Endothelial cell of umbilical vein (primary cell): ENCODE measurements around the gene ARHGAP27. TPM values are rescaled to one million over a fixed set of nuclear protein-coding genes. Genes with fewer than 3 reads are reported as not detected.

Experiments used
- BruUV-seq: library from RNA; stranded (reverse); fragments of 400-500 nt; replicated peaks from 2 replicates; lab custom pipeline; 2021; lab: Mats Ljungman, UMichigan
- CTCF ChIA-PET: fragments of 300-600, 350-600 bp; sonication (Branson Sonifier 250); formaldehyde crosslinking; loops from one replicate; lab custom pipeline; 2021; ENCODE audit warnings: antibody characterized with exemption, inconsistent platforms; lab: Charles Lee
- POLR2A ChIA-PET: fragments of 300-600, 350-600 bp; sonication (Branson Sonifier 250); formaldehyde crosslinking; loops from one replicate; lab custom pipeline; 2021; ENCODE audit warnings: antibody characterized with exemption, inconsistent platforms; lab: Charles Lee
- DNase-seq: peaks from one replicate; pipeline ENCODE4 v3.0.0-alpha.2; 2011; ENCODE audit warnings: low read depth, low spot score
- FAIRE-seq: peaks from 2 replicates; lab custom pipeline; 2011; peaks lifted over from hg19 to GRCh38; lab: Jason Lieb, UNC
- H2AFZ ChIP-seq: 2 replicates; pipeline ENCODE4 v1.6.0; 2012; ENCODE audit warnings: low read depth, low read length, control low read depth, inconsistent platforms
- H3K27ac ChIP-seq: 2 replicates; pipeline ENCODE4 v1.5.1; 2011; ENCODE audit warnings: low read depth, mild to moderate bottlenecking, control low read depth, low read length, moderate library complexity; ENCODE audit not compliant: insufficient read depth
- H3K27me3 ChIP-seq, 2 experiments: 2 replicates each; pipeline versions ENCODE4 v1.6.0 to v1.6.1; 2011; ENCODE audit warnings: low read length in 2 of 2, mixed read lengths in 1 of 2; ENCODE audit not compliant: control insufficient read depth in 2 of 2, insufficient read depth in 2 of 2
- H3K36me3 ChIP-seq, 2 experiments: 2 replicates in 1 of 2; 3 replicates in 1 of 2; pipeline ENCODE4 v1.5.1; 2011; ENCODE audit warnings: low read length in 2 of 2, mild to moderate bottlenecking in 1 of 2, moderate library complexity in 1 of 2; ENCODE audit not compliant: control insufficient read depth in 2 of 2, insufficient read depth in 2 of 2; ENCODE audit errors: extremely low read depth in 1 of 2
- H3K4me1 ChIP-seq: 3 replicates; pipeline ENCODE4 v1.5.1; 2011; ENCODE audit warnings: mild to moderate bottlenecking, low read length; ENCODE audit not compliant: control insufficient read depth, insufficient read depth; ENCODE audit errors: extremely low read depth
- H3K4me2 ChIP-seq: 2 replicates; pipeline ENCODE4 v1.6.1; 2011; ENCODE audit warnings: low read length, control low read depth, mixed read lengths; ENCODE audit not compliant: insufficient read depth
- H3K4me3 ChIP-seq, 3 experiments: fragments of 200-600 bp in 1 of 3; sonication (generic), shearing (Covaris generic) in 1 of 3; replicated peaks in 1 of 3; 2 replicates each; pipeline ENCODE4 v1.5.1; 2011 to 2016; ENCODE audit warnings: control low read depth in 3 of 3, low read length in 3 of 3, mild to moderate bottlenecking in 2 of 3, inconsistent platforms in 1 of 3, low read depth in 1 of 3, moderate library complexity in 1 of 3; ENCODE audit not compliant: insufficient read depth in 1 of 3
- H3K79me2 ChIP-seq: 2 replicates; pipeline ENCODE4 v1.6.0; 2012; ENCODE audit warnings: low read length, inconsistent platforms; ENCODE audit not compliant: control insufficient read depth, insufficient read depth
- H3K9ac ChIP-seq: replicated peaks from 2 replicates; pipeline ENCODE3; 2011; ENCODE audit warnings: low read length, control low read depth; ENCODE audit not compliant: insufficient read depth; ENCODE audit errors: extremely low read depth
- H3K9me1 ChIP-seq: replicated peaks from 3 replicates; pipeline ENCODE4 v1.6.0; 2011; ENCODE audit warnings: mild to moderate bottlenecking, low read length; ENCODE audit not compliant: control insufficient read depth, insufficient read depth; ENCODE audit errors: extremely low read depth
- H3K9me3 ChIP-seq: replicated peaks from 2 replicates; pipeline ENCODE4 v1.5.1; 2012; ENCODE audit warnings: low read length, inconsistent platforms; ENCODE audit not compliant: control insufficient read depth, insufficient read depth
- H4K20me1 ChIP-seq: replicated peaks from 2 replicates; pipeline ENCODE3; 2011; ENCODE audit warnings: mild to moderate bottlenecking, low read length; ENCODE audit not compliant: control insufficient read depth, insufficient read depth; ENCODE audit errors: extremely low read depth
- EZH2 ChIP-seq: IDR thresholded peaks from 2 replicates; pipeline ENCODE4 v1.6.1; 2012; ENCODE audit warnings: borderline replicate concordance, low read depth, mild to moderate bottlenecking, moderate library complexity, low read length, inconsistent platforms; ENCODE audit not compliant: severe bottlenecking
- FOS ChIP-seq: IDR thresholded peaks from 2 replicates; pipeline ENCODE4 v1.6.1; 2011; ENCODE audit warnings: mild to moderate bottlenecking, low read length, moderate library complexity, borderline replicate concordance; ENCODE audit not compliant: insufficient read depth
- GATA2 ChIP-seq: IDR thresholded peaks from 2 replicates; pipeline ENCODE4 v1.7.0; 2011; ENCODE audit warnings: low read depth, mild to moderate bottlenecking, moderate library complexity, mixed read lengths, low read length; ENCODE audit not compliant: insufficient read length, insufficient read depth
- JUN ChIP-seq: IDR thresholded peaks from 2 replicates; pipeline ENCODE4 v1.6.1; 2011; ENCODE audit warnings: borderline replicate concordance, low read depth; ENCODE audit not compliant: insufficient read length, insufficient read depth
- MAX ChIP-seq: IDR thresholded peaks from 2 replicates; pipeline ENCODE4 v1.6.1; 2011; ENCODE audit not compliant: insufficient read depth, insufficient read length
- MYC ChIP-seq: IDR thresholded peaks from one replicate; pipeline ENCODE4 v1.6.1; 2011; ENCODE audit warnings: mild to moderate bottlenecking, low read depth, low read length
- POLR2A ChIP-seq: IDR thresholded peaks from 2 replicates; pipeline ENCODE4 v1.6.1; 2012; ENCODE audit warnings: low read depth, mild to moderate bottlenecking, control low read depth, low read length
- POLR2AphosphoS5 ChIP-seq: IDR thresholded peaks from 2 replicates; pipeline ENCODE4 v1.6.1; 2012; ENCODE audit warnings: low read depth, mild to moderate bottlenecking, control low read depth, low read length, moderate library complexity; ENCODE audit not compliant: insufficient read depth
- dilution Hi-C: fragments of 300-500 bp; cut with MboI; formaldehyde crosslinking; loops from one replicate; pipeline ENCODE4 v1.15.0; 2019; ENCODE audit warnings: low sequenced_read_pairs; ENCODE audit not compliant: extremely low pct_ligation_motif_present
- intact Hi-C: fragments of 100-400 bp; cut with micrococcal nuclease; formaldehyde crosslinking; loops from one replicate; pipeline ENCODE4 v1.10.0; 2022
- polyA plus RNA-seq, 4 experiments: library from polyadenylated mRNA; depleted of rRNA in 3 of 4; stranded (reverse) in 3 of 4; unstranded in 1 of 4; fragments of >200 nt; gene quantifications; 2 replicates each; pipeline versions ENCODE4 v1.2.1 to v1.2.3, GENCODE V29; 2011 to 2012; ENCODE audit warnings: missing spikeins in 1 of 4
- total RNA-seq: library from RNA; stranded (reverse); gene quantifications from 2 replicates; pipeline ENCODE4 v1.2.3, GENCODE V29; 2021
- TF ChIP-seq, protein P1 (sequence below), 2 donors: IDR thresholded peaks; 1 replicate in 1 of 2; 2 replicates in 1 of 2; pipeline ENCODE4 v1.5.1; 2011; ENCODE audit warnings: low read length in 2 of 2, mild to moderate bottlenecking in 2 of 2, moderate library complexity in 2 of 2, control low read depth in 1 of 2, inconsistent platforms in 1 of 2, low read depth in 1 of 2; ENCODE audit not compliant: insufficient read depth in 1 of 2; ENCODE audit errors: extremely low read depth in 1 of 2

ARHGAP27 gene
- total and polyA plus RNA-seq, 2 donors (not counting 3 experiments of a cell fraction or from before 2014, with no cell fraction given) = 21.0 to 47.0 TPM

- no peaks in the 10 kb centered on the region for H4K20me1 ChIP-seq
- H2AFZ ChIP-seq = no peak overlapping the region
- H3K27me3 ChIP-seq = no peaks in the 10 kb centered on the region
- H3K27ac ChIP-seq = no peak overlapping the region
- no peak overlapping the region for H3K4me2 ChIP-seq
- H3K4me1 ChIP-seq = no peaks in the 10 kb centered on the region
- no peak overlapping the region for H3K9ac ChIP-seq
- H3K9me3 ChIP-seq = no peaks in the 10 kb centered on the region
- ChIA-PET CTCF (interaction anchor here (1.7 to 3.6 kb wide), 2 partner anchors 63 to 102 kb away, joined by 6 to 25 read pairs; partner anchors contain the start of gene MAP3K14), POLR2A (no interaction called here)
- BruUV-seq = no TSS peak
- dilution Hi-C loops = no loop called here
- no peak for FAIRE-seq
- H3K9me1 ChIP-seq = no peaks in the 10 kb centered on the region
- TF ChIP-seq MYC = no peak
- TF ChIP-seq, protein P1, sequence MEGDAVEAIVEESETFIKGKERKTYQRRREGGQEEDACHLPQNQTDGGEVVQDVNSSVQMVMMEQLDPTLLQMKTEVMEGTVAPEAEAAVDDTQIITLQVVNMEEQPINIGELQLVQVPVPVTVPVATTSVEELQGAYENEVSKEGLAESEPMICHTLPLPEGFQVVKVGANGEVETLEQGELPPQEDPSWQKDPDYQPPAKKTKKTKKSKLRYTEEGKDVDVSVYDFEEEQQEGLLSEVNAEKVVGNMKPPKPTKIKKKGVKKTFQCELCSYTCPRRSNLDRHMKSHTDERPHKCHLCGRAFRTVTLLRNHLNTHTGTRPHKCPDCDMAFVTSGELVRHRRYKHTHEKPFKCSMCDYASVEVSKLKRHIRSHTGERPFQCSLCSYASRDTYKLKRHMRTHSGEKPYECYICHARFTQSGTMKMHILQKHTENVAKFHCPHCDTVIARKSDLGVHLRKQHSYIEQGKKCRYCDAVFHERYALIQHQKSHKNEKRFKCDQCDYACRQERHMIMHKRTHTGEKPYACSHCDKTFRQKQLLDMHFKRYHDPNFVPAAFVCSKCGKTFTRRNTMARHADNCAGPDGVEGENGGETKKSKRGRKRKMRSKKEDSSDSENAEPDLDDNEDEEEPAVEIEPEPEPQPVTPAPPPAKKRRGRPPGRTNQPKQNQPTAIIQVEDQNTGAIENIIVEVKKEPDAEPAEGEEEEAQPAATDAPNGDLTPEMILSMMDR (IDR thresholded peaks at IDR 0.05; ENCODE audit: extremely low read depth in 1 of 2, insufficient read depth in 1 of 2, low read depth in 1 of 2, low read length in 2 of 2) = no peak
- no peak for TF ChIP-seq POLR2AphosphoS5
- TF ChIP-seq MAX = no peak
- no peak for TF ChIP-seq POLR2A
- no peak for TF ChIP-seq GATA2
- no peak for TF ChIP-seq JUN
- TF ChIP-seq FOS = no peak
- TF ChIP-seq EZH2 = no peak
- no peaks in the 10 kb centered on the region for H3K36me3 ChIP-seq
- intact Hi-C loops = no loop called here
- no peak overlapping the region for H3K4me3 ChIP-seq
- no peak for DNase-seq
- no peaks in the 10 kb centered on the region for H3K79me2 ChIP-seq
These were observed 52.5 kb downstream of the ARHGAP27 start for GRCh38 chr17:45380046-45380765.
